PC-3 (cell line): ENCODE measurements around the gene PEX10.

Experiments
- CTCF ChIP-seq: fragments of 300-600 bp; sonication (generic); conservative IDR thresholded peaks from 2 replicates; pipeline ENCODE4 v1.5.1; 2017; ENCODE audit warnings: antibody characterized with exemption, low read depth, mild to moderate bottlenecking, low read length
- EZH2 ChIP-seq: fragments of 300-600 bp; sonication (generic); IDR thresholded peaks from one replicate; pipeline ENCODE4 v1.6.1; 2017; ENCODE audit warnings: antibody characterized with exemption, mild to moderate bottlenecking, low read length; ENCODE audit not compliant: unreplicated experiment

- TF ChIP-seq CTCF (no peak), EZH2 (no peak)
These were observed 37.5 kb upstream of the PEX10 start for GRCh38 chr1:2449636-2450454.
